Bronchial epithelial cell (primary cell): Measurements from ENCODE around the gene UBE2I. TPM values are rescaled to one million over a fixed set of nuclear protein-coding genes. Genes with fewer than 3 reads are reported as not detected.

Experiments
- DNase-seq: peaks from one replicate; pipeline ENCODE4 v3.0.0-alpha.2; 2010; ENCODE audit warnings: low read depth
- FAIRE-seq: peaks from 2 replicates; lab custom pipeline; 2011; peaks lifted over from hg19 to GRCh38; lab: Jason Lieb, UNC
- H3K27me3 ChIP-seq: 2 replicates; pipeline ENCODE4 v1.5.1; 2011; ENCODE audit warnings: low read length; ENCODE audit not compliant: control insufficient read depth, insufficient read depth
- H3K36me3 ChIP-seq: 2 replicates; pipeline ENCODE4 v1.5.1; 2011; ENCODE audit warnings: low read length; ENCODE audit not compliant: control insufficient read depth, insufficient read depth
- H3K4me3 ChIP-seq: 2 replicates; pipeline ENCODE4 v1.5.1; 2011; ENCODE audit warnings: mild to moderate bottlenecking, low read depth, low read length, control low read depth
- CTCF ChIP-seq: IDR thresholded peaks from 2 replicates; pipeline ENCODE4 v1.5.1; 2011; ENCODE audit warnings: mild to moderate bottlenecking, moderate library complexity, low read length, control low read depth, inconsistent platforms; ENCODE audit not compliant: insufficient read depth, severe bottlenecking
- total RNA-seq: library from RNA; depleted of rRNA; stranded (reverse); fragments of >200 nt; gene quantifications from 2 replicates; pipeline ENCODE4 v1.2.1, GENCODE V29; 2014

Gene UBE2I
- total RNA-seq, 1 donor from 2014 or later = 49.8 TPM

GRCh38 chr16:1375741-1376410 lies 66.4 kb downstream of the UBE2I start:
- no peak for FAIRE-seq
- H3K27me3 ChIP-seq = no peaks in the 10 kb centered on the region
- H3K4me3 ChIP-seq = no peak overlapping the region
- no peak for TF ChIP-seq CTCF
- DNase-seq = no peak
- peaks cover 2% of the 10 kb centered on the region for H3K36me3 ChIP-seq

Other genes starting within 250 kb of the UBE2I start
- not detected in 2 replicates for gene SSTR5, start 236.9 kb upstream of the UBE2I start, total RNA-seq
- gene C1QTNF8, start 213.4 kb upstream of the UBE2I start, total RNA-seq = not detected in 2 replicates
- gene CACNA1H, start 156.5 kb upstream of the UBE2I start, total RNA-seq = not detected in 2 replicates
- gene TPSG1, start 84.4 kb upstream of the UBE2I start, total RNA-seq = not detected in 2 replicates
- not detected in 2 replicates for gene TPSB2, start 79.5 kb upstream of the UBE2I start, total RNA-seq
- not detected in 2 replicates for gene TPSAB1, start 68.9 kb upstream of the UBE2I start, total RNA-seq
- not detected in 2 replicates for gene TPSD1, start 53.6 kb upstream of the UBE2I start, total RNA-seq
- gene BAIAP3, start 24.0 kb downstream of the UBE2I start, total RNA-seq = 0.26 and 0.51 TPM in 2 replicates
- 84.7 and 117 TPM in 2 replicates for gene TSR3, start 42.2 kb downstream of the UBE2I start, total RNA-seq
- gene GNPTG, start 42.3 kb downstream of the UBE2I start, total RNA-seq = 26.9 and 30.0 TPM in 2 replicates
- gene UNKL, start 105.1 kb downstream of the UBE2I start, total RNA-seq = 2.4 and 3.2 TPM in 2 replicates
- gene UQCC4, start 111.1 kb downstream of the UBE2I start, total RNA-seq = 28.4 and 30.1 TPM in 2 replicates
- not detected in 2 replicates for gene PERCC1, start 121.4 kb downstream of the UBE2I start, total RNA-seq
- gene CCDC154, start 134.9 kb downstream of the UBE2I start, total RNA-seq = under 0.01 and 0.51 TPM in 2 replicates
- gene CLCN7, start 165.4 kb downstream of the UBE2I start, total RNA-seq = 36.6 and 46.7 TPM in 2 replicates
- gene PTX4, start 179.3 kb downstream of the UBE2I start, total RNA-seq = under 0.01 TPM in 1 of 2 replicates, not detected in the other
- 6.4 and 8.2 TPM in 2 replicates for gene TELO2, start 183.7 kb downstream of the UBE2I start, total RNA-seq
- under 0.01 TPM in 1 of 2 replicates, not detected in the other for gene TMEM204, start 224.0 kb downstream of the UBE2I start, total RNA-seq